Neuronal stem cell (in vitro differentiated cells): ENCODE results near the gene MAPK10.

Source experiments
- DNase-seq: peaks from one replicate; pipeline ENCODE4 v3.0.0-alpha.2; 2013; ENCODE audit warnings: low spot score
- H2AFZ ChIP-seq: one replicate; pipeline ENCODE4 v1.6.1; 2013; ENCODE audit warnings: mild to moderate bottlenecking, low read length, inconsistent platforms
- H2AK5ac ChIP-seq: 2 replicates; pipeline ENCODE4 v1.6.1; 2013; ENCODE audit warnings: low read depth, mild to moderate bottlenecking, inconsistent platforms, low read length, moderate library complexity, mixed read lengths
- H2BK120ac ChIP-seq: 2 replicates; pipeline ENCODE4 v1.6.1; 2013; ENCODE audit warnings: low read depth, mild to moderate bottlenecking, inconsistent platforms, low read length, moderate library complexity, mixed read lengths
- H2BK12ac ChIP-seq: one replicate; pipeline ENCODE4 v1.6.1; 2013; ENCODE audit warnings: low read length, inconsistent platforms
- H2BK15ac ChIP-seq: 2 replicates; pipeline ENCODE4 v1.6.1; 2013; ENCODE audit warnings: mild to moderate bottlenecking, low read length, inconsistent platforms, mixed read lengths
- H2BK5ac ChIP-seq: one replicate; pipeline ENCODE4 v1.6.1; 2013; ENCODE audit warnings: inconsistent platforms, mild to moderate bottlenecking, low read length, moderate library complexity
- H3K14ac ChIP-seq: one replicate; pipeline ENCODE4 v1.6.1; 2013; ENCODE audit warnings: low read length, inconsistent platforms
- H3K18ac ChIP-seq: 2 replicates; pipeline ENCODE4 v1.6.1; 2013; ENCODE audit warnings: low read length, inconsistent platforms
- H3K23ac ChIP-seq: 2 replicates; pipeline ENCODE4 v1.6.1; 2013; ENCODE audit warnings: low read depth, mild to moderate bottlenecking, mixed read lengths, low read length, inconsistent platforms; ENCODE audit not compliant: poor library complexity
- H3K27ac ChIP-seq: replicated peaks from 3 replicates; pipeline ENCODE4 v1.5.1; 2013; ENCODE audit warnings: low read length, inconsistent platforms
- H3K27me3 ChIP-seq, 3 experiments: 2 replicates each; pipeline ENCODE4 v1.6.1; 2013; ENCODE audit warnings: low read length in 3 of 3, mild to moderate bottlenecking in 2 of 3, inconsistent platforms in 1 of 3, low read depth in 1 of 3, mixed read lengths in 1 of 3, moderate library complexity in 1 of 3; ENCODE audit not compliant: control insufficient read depth in 3 of 3, insufficient read depth in 3 of 3
- H3K36me3 ChIP-seq, 2 donors: replicated peaks in 1 of 2; 2 replicates each; pipeline ENCODE4 v1.6.1; 2013; ENCODE audit warnings: low read length in 2 of 2; ENCODE audit not compliant: control insufficient read depth in 2 of 2, insufficient read depth in 2 of 2
- H3K4ac ChIP-seq: 2 replicates; pipeline ENCODE4 v1.6.1; 2013; ENCODE audit warnings: inconsistent platforms, mild to moderate bottlenecking, low read length, moderate library complexity
- H3K4me1 ChIP-seq, 2 donors: 1 replicate in 1 of 2; 2 replicates in 1 of 2; pipeline ENCODE4 v1.6.1; 2013; ENCODE audit warnings: low read length in 2 of 2, low read depth in 1 of 2; ENCODE audit not compliant: control insufficient read depth in 2 of 2, insufficient read depth in 1 of 2
- H3K4me2 ChIP-seq: one replicate; pipeline ENCODE4 v1.6.1; 2013; ENCODE audit warnings: mild to moderate bottlenecking, low read length, inconsistent platforms; ENCODE audit not compliant: insufficient read depth, poor library complexity, severe bottlenecking
- H3K4me3 ChIP-seq, 2 donors: 2 replicates each; pipeline ENCODE4 v1.5.1; 2013; ENCODE audit warnings: low read length in 2 of 2, mild to moderate bottlenecking in 2 of 2, inconsistent platforms in 1 of 2, moderate library complexity in 1 of 2
- H3K79me1 ChIP-seq: one replicate; pipeline ENCODE4 v1.6.1; 2013; ENCODE audit warnings: low read depth, mild to moderate bottlenecking, inconsistent platforms, low read length, moderate library complexity
- H3K9ac ChIP-seq: one replicate; pipeline ENCODE4 v1.6.1; 2013; ENCODE audit warnings: mild to moderate bottlenecking, low read depth, low read length, inconsistent platforms; ENCODE audit not compliant: poor library complexity
- H3K9me3 ChIP-seq, 2 donors: replicated peaks in 1 of 2; 2 replicates each; pipeline versions ENCODE3 to v1.6.1; 2013; ENCODE audit warnings: low read length in 2 of 2, mild to moderate bottlenecking in 2 of 2, inconsistent platforms in 1 of 2, low read depth in 1 of 2, mixed read lengths in 1 of 2, moderate library complexity in 1 of 2; ENCODE audit not compliant: control insufficient read depth in 2 of 2, insufficient read depth in 1 of 2
- H4K8ac ChIP-seq: one replicate; pipeline ENCODE4 v1.6.1; 2013; ENCODE audit warnings: low read depth, mild to moderate bottlenecking, inconsistent platforms, low read length, moderate library complexity
- H4K91ac ChIP-seq: one replicate; pipeline ENCODE4 v1.6.1; 2013; ENCODE audit warnings: low read length, low read depth, mild to moderate bottlenecking, inconsistent platforms; ENCODE audit not compliant: poor library complexity
- WGBS, 2 donors: extraction: QIAGEN DNeasy Blood & Tissue Kit; methylation state at CpG; one replicate each; pipeline ENCODE4 v1.1.7; 2013; ENCODE audit warnings: missing lambda C conversion rate in 2 of 2, mixed read lengths in 1 of 2; ENCODE audit not compliant: insufficient read length in 2 of 2, insufficient replicate concordance in 1 of 2; ENCODE audit errors: extremely low coverage in 2 of 2; 5-methylcytosine and 5-hydroxymethylcytosine counted together

The MAPK10 gene

DNA sequence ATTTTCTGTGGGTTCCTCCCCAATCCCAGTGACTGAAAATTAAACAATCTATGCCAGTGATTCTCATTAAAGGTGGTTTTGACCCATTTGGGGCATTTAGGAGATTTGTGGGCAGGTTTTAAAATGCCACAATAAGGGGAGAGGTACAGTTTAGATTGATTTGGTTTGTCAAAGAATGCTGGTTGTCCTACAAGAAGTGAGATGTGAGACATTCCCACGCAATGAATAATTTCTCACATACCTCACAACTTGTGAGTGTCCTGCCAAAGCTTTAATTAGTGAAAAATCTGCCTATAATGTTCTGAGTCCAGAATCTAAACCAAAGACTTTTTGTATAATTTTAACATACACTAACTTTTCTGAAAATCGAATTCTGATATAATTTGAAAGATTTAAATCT, 199.4 kb downstream of the MAPK10 start:
- Histone ChIP-seq H3K79me1 (no peaks in the 10 kb centered on the region), H3K14ac (no peak overlapping the region), H3K4me1 (peaks cover 0 to 5% of the 10 kb centered on the region in 2 donors), H3K27me3 (no peaks in the 10 kb centered on the region), H3K4me3 (no peak overlapping the region), H3K27ac (no peak overlapping the region), H2BK120ac (no peak overlapping the region), H4K8ac (no peak overlapping the region), H3K23ac (no peak overlapping the region), H2AFZ (no peak overlapping the region), H2BK12ac (no peak overlapping the region), H3K9ac (no peak overlapping the region), H3K18ac (no peak overlapping the region), H3K4me2 (no peak overlapping the region), H2AK5ac (no peak overlapping the region), H2BK5ac (no peak overlapping the region), H3K4ac (no peak overlapping the region), H4K91ac (no peak overlapping the region), H2BK15ac (no peak overlapping the region), H3K9me3 (no peaks in the 10 kb centered on the region), H3K36me3 (peaks cover 0 to 42% of the 10 kb centered on the region in 2 donors)
- no CpG with 5 or more reads among the region's 2 CpGs for WGBS, 2 donors
- DNase-seq: no peak

DNA sequence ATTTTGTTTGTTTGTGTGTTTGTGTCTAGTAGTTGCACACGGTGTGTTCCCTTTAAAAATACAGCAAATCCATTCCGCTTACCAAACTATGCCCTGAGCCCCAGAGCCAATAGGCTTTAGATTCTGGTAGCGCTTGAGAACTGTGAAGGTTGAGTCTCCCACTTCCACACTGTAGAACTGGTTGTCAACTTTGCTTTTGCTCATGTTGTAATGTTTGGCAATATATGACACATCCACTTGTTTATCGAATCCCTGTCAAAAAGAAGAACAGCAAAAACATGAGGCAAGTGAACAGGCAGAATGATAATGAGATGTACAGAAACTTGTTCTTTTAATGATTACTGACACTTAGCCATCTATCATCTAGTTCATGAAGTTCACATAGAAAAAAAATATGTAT, 200.6 kb downstream of the MAPK10 start:
- Histone ChIP-seq H2AFZ (no peak overlapping the region), H3K79me1 (no peaks in the 10 kb centered on the region), H3K27ac (peak overlapping the region; percentile 49), H3K27me3 (no peaks in the 10 kb centered on the region), H3K14ac (no peak overlapping the region), H4K91ac (no peak overlapping the region), H3K36me3 (peaks cover 0 to 55% of the 10 kb centered on the region in 2 donors), H3K4me2 (no peak overlapping the region), H2BK12ac (no peak overlapping the region), H3K4me1 (peaks cover 0 to 5% of the 10 kb centered on the region in 2 donors), H3K4me3 (no peak overlapping the region), H2BK5ac (no peak overlapping the region), H3K23ac (no peak overlapping the region), H4K8ac (no peak overlapping the region), H3K9me3 (no peaks in the 10 kb centered on the region), H3K4ac (no peak overlapping the region), H2AK5ac (no peak overlapping the region), H2BK120ac (no peak overlapping the region), H3K9ac (no peak overlapping the region), H3K18ac (no peak overlapping the region), H2BK15ac (no peak overlapping the region)
- no CpG with 5 or more reads among the region's 4 CpGs for WGBS, 2 donors
- DNase-seq: no peak

DNA sequence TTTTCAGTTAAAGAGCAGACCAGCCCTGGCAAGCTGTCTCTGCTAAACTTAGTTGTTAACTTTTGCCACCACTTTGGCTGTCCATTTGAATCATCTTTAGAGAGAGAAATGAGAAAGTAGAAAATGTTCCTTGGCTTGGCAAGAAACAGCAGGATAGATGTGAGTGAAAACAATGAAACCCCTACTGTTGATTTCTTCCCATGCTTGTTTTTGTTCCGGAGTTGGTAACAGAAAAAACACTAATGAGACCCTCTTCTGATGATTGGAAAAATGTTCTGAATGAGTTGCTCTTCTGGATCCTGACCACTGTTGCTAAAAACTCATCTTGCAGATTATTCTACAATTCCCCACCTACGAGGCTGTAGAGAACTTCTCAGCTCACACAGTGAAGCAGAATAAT, 203.3 kb downstream of the MAPK10 start:
- Histone ChIP-seq H3K9ac (no peak overlapping the region), H3K27me3 (no peaks in the 10 kb centered on the region), H2AK5ac (no peak overlapping the region), H3K23ac (no peak overlapping the region), H3K4me2 (no peak overlapping the region), H4K91ac (no peak overlapping the region), H3K14ac (no peak overlapping the region), H3K36me3 (peaks cover 0 to 78% of the 10 kb centered on the region in 2 donors), H2BK5ac (no peak overlapping the region), H3K4me3 (no peak overlapping the region), H3K9me3 (peaks cover 0 to under 1% of the 10 kb centered on the region in 2 donors), H2AFZ (no peak overlapping the region), H3K79me1 (no peaks in the 10 kb centered on the region), H3K4me1 (peaks cover 4 to 5% of the 10 kb centered on the region in 2 donors), H2BK12ac (no peak overlapping the region), H4K8ac (no peak overlapping the region), H3K27ac (peak overlapping the region; percentile 33), H3K18ac (no peak overlapping the region), H2BK120ac (no peak overlapping the region), H2BK15ac (no peak overlapping the region), H3K4ac (no peak overlapping the region)
- WGBS, 2 donors: no CpG with 5 or more reads among the region's 2 CpGs
- DNase-seq: no peak

DNA sequence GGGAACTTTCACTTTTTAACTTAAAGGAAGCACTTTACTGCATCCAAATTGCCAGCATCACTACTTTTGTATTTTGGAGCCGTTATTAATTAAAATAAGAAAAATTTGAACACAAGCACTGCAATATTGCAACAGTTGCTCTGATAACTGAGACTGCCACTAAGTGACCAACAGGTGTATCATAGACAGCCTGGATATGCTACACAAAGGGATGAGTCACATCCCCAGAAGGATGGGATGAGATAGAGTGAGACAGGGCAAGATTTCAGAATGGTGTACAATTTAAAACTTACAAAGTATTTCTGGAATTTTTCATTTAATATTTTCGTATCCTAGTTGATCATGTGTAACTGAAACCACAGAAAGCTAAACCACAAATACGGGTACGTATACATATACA, 204.1 kb downstream of the MAPK10 start:
- Histone ChIP-seq H2BK5ac (no peak overlapping the region), H4K91ac (no peak overlapping the region), H3K9ac (no peak overlapping the region), H3K4ac (no peak overlapping the region), H2AFZ (no peak overlapping the region), H2BK15ac (no peak overlapping the region), H3K4me2 (no peak overlapping the region), H2AK5ac (no peak overlapping the region), H4K8ac (no peak overlapping the region), H3K4me3 (no peak overlapping the region), H3K14ac (no peak overlapping the region), H3K9me3 (peaks cover 0 to 8% of the 10 kb centered on the region in 2 donors), H3K23ac (no peak overlapping the region), H3K79me1 (no peaks in the 10 kb centered on the region), H3K27ac (no peak overlapping the region), H3K36me3 (peaks cover 0 to 86% of the 10 kb centered on the region in 2 donors), H2BK12ac (no peak overlapping the region), H3K18ac (no peak overlapping the region), H3K4me1 (peaks cover 2 to 4% of the 10 kb centered on the region in 2 donors), H2BK120ac (no peak overlapping the region), H3K27me3 (no peaks in the 10 kb centered on the region)
- DNase-seq: no peak
- WGBS, 2 donors: no CpG with 5 or more reads among the region's 4 CpGs
